AG20443 (cell line): Measurements from ENCODE around the gene KRT33A.

Source experiments
- DNase-seq: peaks from one replicate; pipeline ENCODE4 v3.0.0; 2012; ENCODE audit warnings: low spot score, mixed read lengths

KRT33A gene

GRCh38 chr17:41329279-41329948 lies 21.2 kb downstream of the KRT33A start:
- DNase-seq = peak; percentile 85

GRCh38 chr17:41328207-41328606 lies 22.4 kb downstream of the KRT33A start:
- no peak for DNase-seq

- no peak for DNase-seq
These were observed 23.1 kb downstream of the KRT33A start for GRCh38 chr17:41327411-41328120.

- DNase-seq = no peak
These were observed 24.2 kb downstream of the KRT33A start for GRCh38 chr17:41326173-41327145.

GRCh38 chr17:41325611-41326010 lies 25.0 kb downstream of the KRT33A start:
- DNase-seq = no peak

GRCh38 chr17:41325126-41325525 lies 25.5 kb downstream of the KRT33A start:
- no peak for DNase-seq

- DNase-seq = no peak
These were observed 26.2 kb downstream of the KRT33A start for GRCh38 chr17:41324180-41325075.

- no peak for DNase-seq
These were observed 27.4 kb downstream of the KRT33A start for GRCh38 chr17:41322903-41323895.

GRCh38 chr17:41322094-41322902 lies 28.3 kb downstream of the KRT33A start:
- DNase-seq = peak; percentile 61

- DNase-seq = no peak
These were observed 32.4 kb downstream of the KRT33A start for GRCh38 chr17:41318231-41318630.

GRCh38 chr17:41315814-41316445 lies 34.7 kb downstream of the KRT33A start:
- no peak for DNase-seq

- DNase-seq = no peak
These were observed 35.3 kb downstream of the KRT33A start, which contains the start of gene KRTAP17-1 for GRCh38 chr17:41315204-41315794. TSS of gene KRTAP17-1 (minus strand) at chr17:41315710. CDS start at chr17:41315650, 60 bp downstream.

GRCh38 chr17:41311111-41311510 lies 39.5 kb downstream of the KRT33A start:
- DNase-seq = no peak

GRCh38 chr17:41308918-41309359 lies 41.7 kb downstream of the KRT33A start, which contains the start of gene KRTAP16-1:
TSS of gene KRTAP16-1 (minus strand) at chr17:41309309. CDS start at chr17:41309253, 56 bp downstream.
- DNase-seq = no peak

GRCh38 chr17:41308251-41308917 lies 42.2 kb downstream of the KRT33A start:
- DNase-seq = peak; percentile 42

- DNase-seq = no peak
These were observed 43.0 kb downstream of the KRT33A start for GRCh38 chr17:41307647-41308046.

- no peak for DNase-seq
These were observed 46.5 kb downstream of the KRT33A start for GRCh38 chr17:41304091-41304490.
